K562 (cell line): ENCODE results near the gene DHRS12. TPM values are rescaled to one million over a fixed set of nuclear protein-coding genes. Genes with fewer than 3 reads are reported as not detected.

Experiments
- ATAC-seq: fragments of 200-7000 bp; cut with Tn5 transposase; 3 replicates; pipeline ENCODE4 v1.9.1; 2020; ENCODE audit warnings: moderate library complexity
- BruUV-seq: library from RNA; stranded (reverse); fragments of 400-500 nt; replicated peaks from 2 replicates; lab custom pipeline; 2021; lab: Mats Ljungman, UMichigan
- CTCF ChIA-PET: fragments of 300-600 bp; formaldehyde crosslinking; extraction: SDS; loops from one replicate; lab custom pipeline; 2021; ENCODE audit warnings: low intra/inter-chr PET ratio; lab: Yijun Ruan, JAX
- POLR2A ChIA-PET: fragments of 300-600, 350-650 bp; sonication (Branson Sonifier 250); formaldehyde crosslinking; extraction: SDS; loops from one replicate; lab custom pipeline; 2021; ENCODE audit warnings: antibody characterized with exemption, inconsistent platforms; lab: Yijun Ruan, JAX
- DNase-seq, 4 experiments: peaks; one replicate each; pipeline versions ENCODE4 v3.0.0 to v3.0.0-alpha.2; 2011 to 2018; ENCODE audit warnings: low spot score in 3 of 4, mixed read lengths in 3 of 4; ENCODE audit errors: extremely low read depth in 1 of 4
- FAIRE-seq: peaks from 2 replicates; lab custom pipeline; 2011; peaks lifted over from hg19 to GRCh38; lab: Jason Lieb, UNC
- H2AFZ ChIP-seq: 2 replicates; pipeline ENCODE4 v1.6.0; 2011; ENCODE audit warnings: low read depth, low read length, control low read depth, inconsistent platforms
- H3K27ac ChIP-seq: fragments of 200-600 bp; 3 replicates; pipeline ENCODE4 v1.8.0; 2011; ENCODE audit warnings: low read depth, mild to moderate bottlenecking, control low read depth, inconsistent platforms, low read length, moderate library complexity, mixed read lengths; ENCODE audit errors: extremely low read depth
- H3K27me3 ChIP-seq, 2 experiments: fragments of 300-600 bp in 1 of 2; 2 replicates in 1 of 2; 3 replicates in 1 of 2; pipeline versions ENCODE4 v1.6.0 to v1.8.0; 2011; ENCODE audit warnings: inconsistent platforms in 2 of 2, low read length in 2 of 2, mild to moderate bottlenecking in 1 of 2, mixed read lengths in 1 of 2, moderate library complexity in 1 of 2; ENCODE audit not compliant: control insufficient read depth in 2 of 2, insufficient read depth in 2 of 2
- H3K36me3 ChIP-seq: fragments of 300-600 bp; 3 replicates; pipeline ENCODE4 v1.8.0; 2011; ENCODE audit warnings: mild to moderate bottlenecking, low read length, inconsistent platforms; ENCODE audit not compliant: control insufficient read depth, insufficient read depth
- H3K4me1 ChIP-seq, 2 experiments: fragments of 200-600 bp in 1 of 2; replicated peaks in 1 of 2; 2 replicates in 1 of 2; 3 replicates in 1 of 2; pipeline versions ENCODE4 v1.5.1 to v1.8.0; 2011; ENCODE audit warnings: inconsistent platforms in 2 of 2, low read length in 2 of 2, mild to moderate bottlenecking in 1 of 2, mixed read lengths in 1 of 2, moderate library complexity in 1 of 2; ENCODE audit not compliant: control insufficient read depth in 2 of 2, insufficient read depth in 2 of 2
- H3K4me2 ChIP-seq: 2 replicates; pipeline ENCODE4 v1.6.1; 2011; ENCODE audit warnings: low read length, control low read depth, inconsistent platforms, mixed read lengths; ENCODE audit not compliant: insufficient read depth
- H3K4me3 ChIP-seq: fragments of 200-600 bp; sonication (generic), shearing (Covaris generic); 2 replicates; pipeline ENCODE4 v1.5.1; 2016; ENCODE audit warnings: control low read depth, inconsistent platforms
- H3K79me2 ChIP-seq: fragments of 200-600 bp; 3 replicates; pipeline ENCODE4 v1.8.0; 2011; ENCODE audit warnings: low read length, inconsistent platforms; ENCODE audit not compliant: control insufficient read depth, insufficient read depth
- H3K9ac ChIP-seq, 2 experiments: 2 replicates each; pipeline versions ENCODE4 v1.6.0 to v1.6.1; 2011; ENCODE audit warnings: low read depth in 2 of 2, low read length in 2 of 2, control low read depth in 1 of 2, inconsistent platforms in 1 of 2, mild to moderate bottlenecking in 1 of 2, mixed read lengths in 1 of 2; ENCODE audit not compliant: insufficient read depth in 1 of 2
- H3K9me1 ChIP-seq: one replicate; pipeline ENCODE4 v1.6.0; 2011; ENCODE audit warnings: inconsistent platforms, mild to moderate bottlenecking, low read length, moderate library complexity; ENCODE audit not compliant: control insufficient read depth, insufficient read depth
- H3K9me3 ChIP-seq: replicated peaks from 2 replicates; pipeline ENCODE4 v1.5.1; 2011; ENCODE audit warnings: low read depth, low read length, inconsistent platforms; ENCODE audit not compliant: control insufficient read depth, insufficient read depth
- H4K20me1 ChIP-seq: replicated peaks from 2 replicates; pipeline ENCODE4 v1.6.1; 2011; ENCODE audit warnings: low read length, inconsistent platforms, mixed read lengths; ENCODE audit not compliant: control insufficient read depth, insufficient read depth
- C11orf30 ChIP-seq: fragments of 450-650 bp; IDR thresholded peaks from 2 replicates; pipeline ENCODE4 v1.6.1; 2016; ENCODE audit warnings: low read depth, mild to moderate bottlenecking
- CBX3 ChIP-seq, 2 experiments: IDR thresholded peaks; 1 replicate in 1 of 2; 2 replicates in 1 of 2; pipeline ENCODE4 v1.6.1; 2012; ENCODE audit warnings: inconsistent platforms in 2 of 2, low read length in 2 of 2, borderline replicate concordance in 1 of 2, control low read depth in 1 of 2
- CHD4 ChIP-seq: fragments of 200-600 bp; sonication (generic); IDR thresholded peaks from 3 replicates; pipeline ENCODE4 v1.6.1; 2012; ENCODE audit warnings: low read depth, mild to moderate bottlenecking, mixed read lengths, low read length, inconsistent platforms; ENCODE audit not compliant: insufficient read depth, insufficient replicate concordance, poor library complexity, severe bottlenecking
- HDAC2 ChIP-seq: fragments of 450-650 bp; IDR thresholded peaks from 2 replicates; pipeline ENCODE4 v1.6.1; 2016; ENCODE audit warnings: mild to moderate bottlenecking
- PML ChIP-seq: IDR thresholded peaks from 2 replicates; pipeline ENCODE4 v1.6.1; 2012; ENCODE audit warnings: low read length, inconsistent platforms
- SMAD2 ChIP-seq: fragments of 150-350 bp; IDR thresholded peaks from 2 replicates; pipeline ENCODE4 v1.6.1; 2014; ENCODE audit warnings: low read depth, mild to moderate bottlenecking, low read length
- SMC3 ChIP-seq: conservative IDR thresholded peaks from 2 replicates; pipeline ENCODE4 v1.6.1; 2011; ENCODE audit warnings: low read depth, low read length, improper control_type of control experiment; ENCODE audit not compliant: insufficient read depth
- ZNF407 ChIP-seq: fragments of 450-650 bp; IDR thresholded peaks from 2 replicates; pipeline ENCODE4 v1.6.1; 2016; ENCODE audit warnings: low read depth
- ZNF830 ChIP-seq: fragments of 250-450 bp; sonication (Bioruptor Pico); IDR thresholded peaks from 2 replicates; pipeline ENCODE4 v1.5.0; 2021; ENCODE audit warnings: mild to moderate bottlenecking
- WGBS: fragments of 100-300 bp; shearing (Covaris generic); methylation state at CpG from one replicate; pipeline ENCODE4 v1.1.6; 2016; ENCODE audit warnings: low coverage, mixed read lengths; ENCODE audit not compliant: insufficient coverage; ENCODE audit errors: missing lambda C conversion rate; 5-methylcytosine and 5-hydroxymethylcytosine counted together
- in situ Hi-C: fragments of 300-500 bp; cut with MboI; formaldehyde crosslinking; loops from 4 replicates; pipeline ENCODE4 v1.15.0; 2018; ENCODE audit warnings: inconsistent platforms, mixed read lengths
- intact Hi-C: fragments of 100-400 bp; cut with micrococcal nuclease; formaldehyde crosslinking; loops from 2 replicates; pipeline ENCODE4 v1.14.2; 2022
- polyA plus RNA-seq, 8 experiments: library from polyadenylated mRNA; depleted of rRNA in 4 of 8; stranded (reverse) in 5 of 8; unstranded in 3 of 8; fragments of >200 nt; fragmentation: Nextera tagmentation in 2 of 8; fragmentation: Illumina TruSeq in 1 of 8; extraction: Ambion mirVana in 2 of 8; extraction: Trizol in 1 of 8; gene quantifications; 2 replicates each; pipeline versions ENCODE4 v1.2.1 to v1.2.3, GENCODE V29; 2011 to 2014; ENCODE audit warnings: inconsistent platforms in 1 of 8, missing spikeins in 1 of 8
- total RNA-seq, 7 experiments: library from RNA; depleted of rRNA in 6 of 7; stranded (reverse); fragments of >200 nt in 6 of 7; fragmentation: Illumina TruSeq in 2 of 7; extraction: Trizol in 2 of 7; gene quantifications; 2 replicates each; pipeline versions ENCODE4 v1.2.1 to v1.2.3, GENCODE V29; 2011 to 2021; ENCODE audit warnings: low replicate concordance in 1 of 7

The DHRS12 gene
- total and polyA plus RNA-seq, 9 of the 15 experiments (the other 6 are each of a cell fraction or from before 2014, with no cell fraction given), result 0.62 to 2.7 (median 0.98) TPM

GRCh38 chr13:51773515-51773914 lies 30.4 kb downstream of the DHRS12 start:
- ATAC-seq, result no peak
- intact Hi-C loops (no loop called here), in situ Hi-C loops (no loop called here)
- Histone ChIP-seq H3K9ac (no peak overlapping the region), H3K27ac (no peak overlapping the region), H3K36me3 (no peaks in the 10 kb centered on the region), H2AFZ (no peak overlapping the region), H3K79me2 (no peaks in the 10 kb centered on the region), H3K27me3 (peaks cover 0 to 14% of the 10 kb centered on the region in 2 experiments; a peak in 3 of 5 replicates), H4K20me1 (no peaks in the 10 kb centered on the region), H3K4me3 (no peak overlapping the region), H3K4me1 (peaks cover 0 to 3% of the 10 kb centered on the region in 2 experiments; a peak in 2 of 5 replicates), H3K9me3 (no peaks in the 10 kb centered on the region), H3K4me2 (no peak overlapping the region), H3K9me1 (no peaks in the 10 kb centered on the region)
- TF ChIP-seq SMAD2, result no peak
- no peak for TF ChIP-seq CHD4
- TF ChIP-seq ZNF830 (CRISPR knock-in tag), result no peak
- CTCF ChIA-PET, result no interaction called here
- WGBS, result 5% methylated on average over 3 of the region's 11 CpGs
- no peak for DNase-seq
- no peak for FAIRE-seq
- POLR2A ChIA-PET, result no interaction called here
- BruUV-seq, result no TSS peak

GRCh38 chr13:51772781-51773180 lies 31.2 kb downstream of the DHRS12 start:
- Histone ChIP-seq H2AFZ (no peak overlapping the region), H3K4me1 (peaks cover 0 to 3% of the 10 kb centered on the region in 2 experiments; a peak in 2 of 5 replicates), H3K79me2 (no peaks in the 10 kb centered on the region), H3K27me3 (peaks cover 0 to 6% of the 10 kb centered on the region in 2 experiments; a peak in 3 of 5 replicates), H3K9ac (no peak overlapping the region), H4K20me1 (no peaks in the 10 kb centered on the region), H3K9me3 (no peaks in the 10 kb centered on the region), H3K4me2 (no peak overlapping the region), H3K9me1 (no peaks in the 10 kb centered on the region), H3K4me3 (no peak overlapping the region), H3K36me3 (no peaks in the 10 kb centered on the region), H3K27ac (no peak overlapping the region)
- in situ Hi-C loops, result no loop called here
- FAIRE-seq, result no peak
- no peak for ATAC-seq
- ChIA-PET POLR2A (no interaction called here), CTCF (no interaction called here)
- intact Hi-C loops, result no loop called here
- 28% methylated on average over 4 of the region's 6 CpGs for WGBS
- no peak for DNase-seq
- no TSS peak for BruUV-seq
- TF ChIP-seq CBX3 (IDR thresholded peaks at IDR 0.05; ENCODE audit: borderline replicate concordance in 1 of 2, low read length in 2 of 2), result no peak
- TF ChIP-seq ZNF407, result no peak
- TF ChIP-seq PML, result no peak
- TF ChIP-seq SMC3, result no peak
- TF ChIP-seq HDAC2, result no peak
- no peak for TF ChIP-seq C11orf30
